PC-9 (cell line): ENCODE results near the gene CTTNBP2. TPM values are rescaled to one million over a fixed set of nuclear protein-coding genes. Genes with fewer than 3 reads are reported as not detected.

Experiments used
- BruUV-seq: library from RNA; stranded (reverse); fragments of 400-500 nt; replicated peaks from 2 replicates; lab custom pipeline; 2021; lab: Mats Ljungman, UMichigan
- CTCF ChIA-PET: fragments of 300-600 bp; sonication (Branson Sonifier 250); formaldehyde crosslinking; loops from one replicate; lab custom pipeline; 2022; ENCODE audit warnings: antibody characterized with exemption; lab: Charles Lee
- POLR2A ChIA-PET: fragments of 300-600 bp; sonication (Branson Sonifier 250); formaldehyde crosslinking; loops from one replicate; lab custom pipeline; 2022; ENCODE audit warnings: antibody characterized with exemption; ENCODE audit not compliant: unreplicated experiment; lab: Charles Lee
- DNase-seq, 2 experiments: peaks; one replicate each; pipeline versions ENCODE4 v3.0.0 to v3.0.0-alpha.2; 2015 to 2022; ENCODE audit warnings: mixed read lengths in 1 of 2
- H2AFZ ChIP-seq: fragments of 200-600 bp; sonication (generic); 2 replicates; pipeline ENCODE4 v1.8.1; 2017; ENCODE audit warnings: antibody characterized with exemption
- H3F3A ChIP-seq: fragments of 200-600 bp; sonication (generic); 2 replicates; pipeline ENCODE4 v1.8.1; 2017; ENCODE audit warnings: antibody characterized with exemption, mild to moderate bottlenecking, low read depth; ENCODE audit not compliant: insufficient read depth
- H3K27ac ChIP-seq: fragments of 200-600 bp; sonication (generic); 2 replicates; pipeline ENCODE4 v1.6.1; 2016; ENCODE audit warnings: mixed run types
- H3K27me3 ChIP-seq: fragments of 200-600 bp; sonication (generic); 2 replicates; pipeline ENCODE4 v1.6.1; 2016; ENCODE audit warnings: low read depth, mixed run types; ENCODE audit not compliant: insufficient read depth
- H3K36me3 ChIP-seq: fragments of 200-600 bp; sonication (generic); 2 replicates; pipeline ENCODE4 v1.6.1; 2016; ENCODE audit warnings: low read depth, mixed run types
- H3K4me1 ChIP-seq: fragments of 200-600 bp; sonication (generic); replicated peaks from 2 replicates; pipeline ENCODE4 v1.6.1; 2016; ENCODE audit warnings: mixed run types; ENCODE audit not compliant: insufficient read depth
- H3K4me2 ChIP-seq: fragments of 200-600 bp; sonication (generic); 2 replicates; pipeline ENCODE4 v1.6.1; 2017; ENCODE audit warnings: mixed run types
- H3K4me3 ChIP-seq: fragments of 200-600 bp; sonication (generic); 2 replicates; pipeline ENCODE4 v1.6.1; 2016; ENCODE audit warnings: mixed run types
- H3K79me2 ChIP-seq: fragments of 200-600 bp; sonication (generic); 2 replicates; pipeline ENCODE4 v1.6.1; 2017; ENCODE audit warnings: low read depth, mixed run types
- H3K9me2 ChIP-seq: fragments of 200-600 bp; sonication (generic); 2 replicates; pipeline ENCODE4 v1.8.1; 2017; ENCODE audit warnings: mild to moderate bottlenecking; ENCODE audit not compliant: insufficient read depth
- H3K9me3 ChIP-seq: fragments of 200-600 bp; sonication (generic); 2 replicates; pipeline ENCODE4 v1.8.1; 2016; ENCODE audit warnings: low read depth; ENCODE audit not compliant: insufficient read depth
- H4K20me1 ChIP-seq: fragments of 200-600 bp; sonication (generic); 2 replicates; pipeline ENCODE4 v1.8.1; 2017; ENCODE audit not compliant: insufficient read depth
- CTCF ChIP-seq: fragments of 200-600 bp; sonication (generic); conservative IDR thresholded peaks from 2 replicates; pipeline ENCODE4 v1.6.1; 2017; ENCODE audit warnings: mixed run types, antibody characterized with exemption, mild to moderate bottlenecking, moderate library complexity
- EZH2 ChIP-seq: fragments of 200-600 bp; sonication (generic); IDR thresholded peaks from 2 replicates; pipeline ENCODE4 v1.8.0; 2017; ENCODE audit warnings: antibody characterized with exemption, low read depth
- intact Hi-C: fragments of 100-400 bp; cut with micrococcal nuclease; formaldehyde crosslinking; loops from one replicate; pipeline ENCODE4 v1.10.0; 2022; ENCODE audit not compliant: unreplicated experiment
- total RNA-seq: library from RNA; stranded (reverse); gene quantifications from 2 replicates; pipeline ENCODE4 v1.2.3, GENCODE V29; 2021

CTTNBP2 gene
- total RNA-seq, 1 experiment from 2014 or later = not detected

DNA sequence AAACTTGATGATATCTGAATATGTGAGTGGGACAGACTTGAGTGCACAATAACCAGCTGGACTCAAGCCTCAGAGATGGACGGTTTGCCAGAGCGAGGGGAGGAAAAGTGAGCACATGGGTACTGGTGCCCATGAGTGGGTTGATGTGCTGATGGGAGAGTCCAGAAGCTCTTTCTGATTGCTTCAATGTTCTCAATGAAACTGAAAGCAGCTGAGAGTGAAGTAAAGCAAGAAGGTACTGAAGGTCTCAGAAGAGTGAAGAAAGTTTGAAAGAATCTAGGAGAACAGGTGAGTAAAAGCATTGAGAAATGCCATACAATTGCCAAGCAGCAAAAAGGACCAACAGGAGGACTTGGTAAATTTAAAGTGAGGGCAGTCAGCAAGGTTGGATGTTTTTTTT is 28.6 kb downstream of the CTTNBP2 start:
- Histone ChIP-seq H3K4me2 (no peak overlapping the region), H3K9me2 (no peaks in the 10 kb centered on the region), H3K4me3 (no peak overlapping the region), H3K4me1 (no peaks in the 10 kb centered on the region), H2AFZ (no peak overlapping the region), H3K27ac (no peak overlapping the region), H3K36me3 (no peaks in the 10 kb centered on the region), H3F3A (no peaks in the 10 kb centered on the region), H4K20me1 (no peaks in the 10 kb centered on the region), H3K9me3 (no peaks in the 10 kb centered on the region), H3K27me3 (no peaks in the 10 kb centered on the region), H3K79me2 (no peaks in the 10 kb centered on the region)
- ChIA-PET POLR2A (no interaction called here), CTCF (no interaction called here)
- BruUV-seq = no TSS peak
- TF ChIP-seq EZH2 (no peak), CTCF (no peak)
- no peak for DNase-seq
- intact Hi-C loops = no loop called here

GRCh38 chr7:117841611-117842010 is 31.6 kb downstream of the CTTNBP2 start:
- Histone ChIP-seq H3K27ac (no peak overlapping the region), H4K20me1 (no peaks in the 10 kb centered on the region), H3K9me3 (no peaks in the 10 kb centered on the region), H3K4me3 (no peak overlapping the region), H3K36me3 (no peaks in the 10 kb centered on the region), H3K27me3 (no peaks in the 10 kb centered on the region), H3K79me2 (no peaks in the 10 kb centered on the region), H2AFZ (no peak overlapping the region), H3K9me2 (no peaks in the 10 kb centered on the region), H3F3A (no peaks in the 10 kb centered on the region), H3K4me1 (no peaks in the 10 kb centered on the region), H3K4me2 (no peak overlapping the region)
- CTCF ChIA-PET = no interaction called here
- intact Hi-C loops = no loop called here
- no peak for TF ChIP-seq EZH2
- no peak for TF ChIP-seq CTCF
- POLR2A ChIA-PET = no interaction called here
- BruUV-seq = no TSS peak
- no peak for DNase-seq

GRCh38 chr7:117841011-117841410 is 32.2 kb downstream of the CTTNBP2 start:
- Histone ChIP-seq H3K79me2 (no peaks in the 10 kb centered on the region), H3K9me3 (no peaks in the 10 kb centered on the region), H2AFZ (no peak overlapping the region), H3K27ac (no peak overlapping the region), H3K9me2 (no peaks in the 10 kb centered on the region), H3K4me2 (no peak overlapping the region), H3K36me3 (no peaks in the 10 kb centered on the region), H4K20me1 (no peaks in the 10 kb centered on the region), H3K4me3 (no peak overlapping the region), H3K4me1 (no peaks in the 10 kb centered on the region), H3F3A (no peaks in the 10 kb centered on the region), H3K27me3 (no peaks in the 10 kb centered on the region)
- ChIA-PET CTCF (no interaction called here), POLR2A (no interaction called here)
- DNase-seq = no peak
- BruUV-seq = no TSS peak
- no peak for TF ChIP-seq CTCF
- no peak for TF ChIP-seq EZH2
- intact Hi-C loops = no loop called here
